Measurements from ENCODE around the gene AHRR.

- TF ChIP-seq CTCF (IDR thresholded peaks at IDR 0.05) (no peak), POLR2A (IDR thresholded peaks at IDR 0.05) (no peak)
These were observed 37.9 kb downstream of the AHRR start for GRCh38 chr5:359301-359897.
